ENCODE results near the gene RAMP1.
"Not testable (repeated sequence)": the region's sequence is repeated elsewhere in the genome, so short reads cannot be mapped to it uniquely, and the experiment has no call there.

RAMP1 gene

GRCh38 chr2:237859533-237860272, at the start of gene RAMP1:
Gene RAMP1, plus strand, starts transcription at chr2:237859623. Its CDS starts 53 bp downstream, at chr2:237859676.
- DNase-seq (ENCODE audit: low spot score) = peak; percentile 16

- no peak for DNase-seq (ENCODE audit: low spot score)
Measured at GRCh38 chr2:237815637-237816036, 43.8 kb upstream of the RAMP1 start.

GRCh38 chr2:237816531-237816930, 42.9 kb upstream of the RAMP1 start:
- DNase-seq (ENCODE audit: low spot score) = no peak

- no peak for DNase-seq (ENCODE audit: low spot score)
Measured at GRCh38 chr2:237818066-237818473, 41.4 kb upstream of the RAMP1 start.

GRCh38 chr2:237819231-237819630, 40.2 kb upstream of the RAMP1 start:
- no peak for DNase-seq (ENCODE audit: low spot score)

GRCh38 chr2:237820421-237820820, 39.0 kb upstream of the RAMP1 start:
- no peak for DNase-seq (ENCODE audit: low spot score)

- no peak for DNase-seq (ENCODE audit: low spot score)
Measured at GRCh38 chr2:237823544-237823943, 35.9 kb upstream of the RAMP1 start.

GRCh38 chr2:237824085-237824484, 35.3 kb upstream of the RAMP1 start:
- DNase-seq (ENCODE audit: low spot score) = no peak

- DNase-seq (ENCODE audit: low spot score) = no peak
Measured at GRCh38 chr2:237827421-237827987, 31.9 kb upstream of the RAMP1 start.

GRCh38 chr2:237830522-237830921, 28.9 kb upstream of the RAMP1 start:
- DNase-seq (ENCODE audit: low spot score) = no peak

- DNase-seq (ENCODE audit: low spot score) = no peak
Measured at GRCh38 chr2:237833546-237833945, 25.9 kb upstream of the RAMP1 start.

- no peak for DNase-seq (ENCODE audit: low spot score)
Measured at GRCh38 chr2:237835372-237835771, 24.1 kb upstream of the RAMP1 start.

- no peak for DNase-seq (ENCODE audit: low spot score)
Measured at GRCh38 chr2:237841051-237841450, 18.4 kb upstream of the RAMP1 start.

- DNase-seq (ENCODE audit: low spot score) = not testable (repeated sequence)
Measured at GRCh38 chr2:237848940-237849339, 10.5 kb upstream of the RAMP1 start.

- no peak for DNase-seq (ENCODE audit: low spot score)
Measured at GRCh38 chr2:237854295-237854694, 5.1 kb upstream of the RAMP1 start.

- no peak for DNase-seq (ENCODE audit: low spot score)
Measured at GRCh38 chr2:237857791-237858190, 1.6 kb upstream of the RAMP1 start.

GRCh38 chr2:237858294-237859081, 935 bp upstream of the RAMP1 start:
- peak; percentile 84 for DNase-seq (ENCODE audit: low spot score)

GRCh38 chr2:237859082-237859433, 365 bp upstream of the RAMP1 start:
- no peak for DNase-seq (ENCODE audit: low spot score)

GRCh38 chr2:237860273-237860935, 981 bp downstream of the RAMP1 start:
- DNase-seq (ENCODE audit: low spot score) = peak; percentile 9

GRCh38 chr2:237861875-237862527, 2.6 kb downstream of the RAMP1 start:
- DNase-seq (ENCODE audit: low spot score) = no peak

- no peak for DNase-seq (ENCODE audit: low spot score)
Measured at GRCh38 chr2:237862528-237862895, 3.1 kb downstream of the RAMP1 start.

- DNase-seq (ENCODE audit: low spot score) = no peak
Measured at GRCh38 chr2:237863102-237863511, 3.7 kb downstream of the RAMP1 start.
